Measurements from ENCODE around the gene CCNL1.
A peak's percentile ranks its signal among the peaks of the same experiment; 100 is the strongest.
"Not testable (repeated sequence)": the region's sequence is repeated elsewhere in the genome, so short reads cannot be mapped to it uniquely, and the experiment has no call there.

The CCNL1 gene

GRCh38 chr3:157159762-157160657 is at the start of gene CCNL1:
TSS of gene CCNL1 (minus strand) at chr3:157160147. CDS start at chr3:157160094, 53 bp downstream.
- in situ Hi-C loops (cut with HindIII; ENCODE audit: low pct_ligation_motif_present, low pct_unique_long_range_greater_than_20kb, low sequenced_read_pairs), result no loop called here

GRCh38 chr3:157204880-157205279 is 44.9 kb upstream of the CCNL1 start:
- no peak for DNase-seq
- in situ Hi-C loops (cut with HindIII; ENCODE audit: low pct_ligation_motif_present, low pct_unique_long_range_greater_than_20kb, low sequenced_read_pairs), result loop anchor here (25.0 kb wide), 1 partner anchor 282 kb away; no protein-coding TSS in a partner anchor

More at GRCh38 chr3:157159762-157160657, at the start of gene CCNL1:
- peak; percentile 95 for DNase-seq

DNA sequence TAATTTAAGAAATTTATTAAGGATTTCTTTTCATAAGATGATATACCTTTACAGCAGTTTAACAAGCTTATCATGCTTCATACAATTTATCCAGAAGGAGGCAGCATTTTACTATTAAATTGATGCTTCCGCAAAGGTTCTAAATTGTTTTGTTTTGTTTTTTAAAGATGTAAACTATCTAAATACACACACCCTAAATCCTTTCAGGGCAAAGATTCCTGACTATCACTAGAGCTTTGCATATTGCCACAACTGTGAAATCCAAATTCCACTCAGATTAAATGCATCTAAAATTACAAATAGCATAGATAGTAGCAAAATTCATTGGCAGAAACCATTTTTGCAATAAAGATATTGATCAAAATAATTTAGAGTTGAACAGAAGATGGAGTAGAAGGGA is 44.5 kb upstream of the CCNL1 start:
- in situ Hi-C loops (cut with HindIII; ENCODE audit: low pct_ligation_motif_present, low pct_unique_long_range_greater_than_20kb, low sequenced_read_pairs), result loop anchor here (25.0 kb wide), 1 partner anchor 283 kb away; no protein-coding TSS in a partner anchor
- peak; percentile 53 for DNase-seq

- peak; percentile 45 for DNase-seq
- in situ Hi-C loops (cut with HindIII; ENCODE audit: low pct_ligation_motif_present, low pct_unique_long_range_greater_than_20kb, low sequenced_read_pairs), result loop anchor here (25.0 kb wide), 1 partner anchor 286 kb away; no protein-coding TSS in a partner anchor
Measured at GRCh38 chr3:157201648-157202278, 41.8 kb upstream of the CCNL1 start.

GRCh38 chr3:157199841-157200240 is 39.9 kb upstream of the CCNL1 start:
- in situ Hi-C loops (cut with HindIII; ENCODE audit: low pct_ligation_motif_present, low pct_unique_long_range_greater_than_20kb, low sequenced_read_pairs), result loop anchor here (25.0 kb wide), 1 partner anchor 287 kb away; no protein-coding TSS in a partner anchor
- no peak for DNase-seq

- in situ Hi-C loops (cut with HindIII; ENCODE audit: low pct_ligation_motif_present, low pct_unique_long_range_greater_than_20kb, low sequenced_read_pairs), result no loop called here
Measured at GRCh38 chr3:157195965-157196364, 36.0 kb upstream of the CCNL1 start.

DNA sequence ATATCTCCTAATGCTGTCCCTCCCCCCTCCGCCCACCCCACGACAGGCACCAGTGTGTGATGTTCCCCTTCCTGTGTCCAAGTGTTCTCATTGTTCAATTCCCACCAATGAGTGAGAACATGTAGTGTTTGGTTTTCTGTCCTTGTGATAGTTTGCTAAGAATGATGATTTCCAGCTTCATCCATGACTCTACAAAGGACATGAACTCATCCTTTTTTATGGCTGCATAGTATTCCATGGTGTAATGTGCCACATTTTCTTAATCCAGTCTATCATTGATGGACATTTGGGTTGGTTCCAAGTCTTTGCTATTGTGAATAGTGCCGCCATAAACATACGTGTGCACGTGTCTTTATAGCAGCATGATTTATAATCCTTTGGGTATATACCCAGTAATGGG is 31.2 kb upstream of the CCNL1 start:
- in situ Hi-C loops (cut with HindIII; ENCODE audit: low pct_ligation_motif_present, low pct_unique_long_range_greater_than_20kb, low sequenced_read_pairs); DNase-seq: not testable (repeated sequence)

More at GRCh38 chr3:157195965-157196364, 36.0 kb upstream of the CCNL1 start:
- no peak for DNase-seq

DNA sequence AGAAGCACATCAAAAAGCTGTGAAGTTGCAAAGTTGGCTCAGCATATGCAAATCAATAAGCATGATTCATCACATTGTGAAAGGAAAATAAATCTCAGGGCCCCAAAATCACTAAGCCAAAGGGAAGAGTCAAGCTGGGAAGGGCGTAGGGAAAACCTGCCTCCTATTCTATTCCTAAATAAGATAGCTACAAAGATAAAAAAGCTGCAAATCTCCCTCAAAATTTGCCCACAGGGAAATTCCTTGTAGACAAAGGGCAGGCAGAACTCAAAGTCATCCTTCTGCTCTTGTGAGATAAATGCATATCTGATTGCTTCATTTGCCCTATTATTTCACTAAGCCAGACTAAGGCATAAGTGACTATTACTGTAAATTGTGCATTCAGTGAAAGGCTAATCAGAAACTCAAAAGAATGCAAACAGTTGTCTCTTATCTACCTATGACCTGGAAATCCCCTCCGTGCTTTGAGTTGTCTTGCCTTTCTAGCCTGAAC is 30.5 kb upstream of the CCNL1 start:
- in situ Hi-C loops (cut with HindIII; ENCODE audit: low pct_ligation_motif_present, low pct_unique_long_range_greater_than_20kb, low sequenced_read_pairs), result no loop called here
- no peak for DNase-seq

DNA sequence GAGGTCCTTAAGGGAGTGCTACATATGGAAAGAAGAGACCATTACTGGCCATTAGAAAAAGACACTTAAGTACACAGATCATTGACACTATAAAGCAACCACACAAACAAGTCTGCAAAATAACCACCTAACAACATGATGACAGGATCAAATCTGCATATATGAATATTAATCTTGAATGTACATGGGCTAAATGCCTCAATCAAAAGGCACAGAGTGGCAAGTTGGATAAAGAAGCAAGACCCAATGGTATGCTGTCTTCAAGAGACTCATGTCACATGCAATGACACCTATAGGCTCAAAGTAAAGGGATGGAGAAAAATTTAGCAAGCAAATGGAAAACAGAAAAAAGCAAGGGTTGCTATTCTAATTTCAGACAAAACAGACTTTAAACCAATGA is 28.4 kb upstream of the CCNL1 start:
- in situ Hi-C loops (cut with HindIII; ENCODE audit: low pct_ligation_motif_present, low pct_unique_long_range_greater_than_20kb, low sequenced_read_pairs), result no loop called here
- no peak for DNase-seq

- no peak for DNase-seq
- in situ Hi-C loops (cut with HindIII; ENCODE audit: low pct_ligation_motif_present, low pct_unique_long_range_greater_than_20kb, low sequenced_read_pairs), result no loop called here
Measured at GRCh38 chr3:157182879-157183278, 22.9 kb upstream of the CCNL1 start.

DNA sequence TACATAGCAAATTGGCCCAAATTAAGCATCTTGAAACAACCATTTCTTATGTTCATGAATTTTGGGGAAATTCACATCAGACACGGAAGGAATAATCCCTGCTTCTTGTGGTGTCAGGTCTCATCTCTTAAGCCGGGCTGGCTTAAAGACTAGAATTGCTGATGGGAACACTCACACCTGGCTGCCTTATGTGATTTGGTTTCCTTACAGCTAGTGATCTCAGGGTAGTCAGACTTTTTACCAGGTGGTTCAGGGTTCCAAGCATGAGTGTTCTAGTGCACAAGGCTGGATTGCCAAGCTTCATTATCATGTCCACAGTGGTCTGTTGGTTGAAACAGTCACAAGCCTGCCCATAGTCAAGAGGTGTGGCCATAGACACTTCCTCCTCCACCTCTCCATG is 20.3 kb upstream of the CCNL1 start:
- in situ Hi-C loops (cut with HindIII; ENCODE audit: low pct_ligation_motif_present, low pct_unique_long_range_greater_than_20kb, low sequenced_read_pairs), result no loop called here
- DNase-seq, result no peak

DNA sequence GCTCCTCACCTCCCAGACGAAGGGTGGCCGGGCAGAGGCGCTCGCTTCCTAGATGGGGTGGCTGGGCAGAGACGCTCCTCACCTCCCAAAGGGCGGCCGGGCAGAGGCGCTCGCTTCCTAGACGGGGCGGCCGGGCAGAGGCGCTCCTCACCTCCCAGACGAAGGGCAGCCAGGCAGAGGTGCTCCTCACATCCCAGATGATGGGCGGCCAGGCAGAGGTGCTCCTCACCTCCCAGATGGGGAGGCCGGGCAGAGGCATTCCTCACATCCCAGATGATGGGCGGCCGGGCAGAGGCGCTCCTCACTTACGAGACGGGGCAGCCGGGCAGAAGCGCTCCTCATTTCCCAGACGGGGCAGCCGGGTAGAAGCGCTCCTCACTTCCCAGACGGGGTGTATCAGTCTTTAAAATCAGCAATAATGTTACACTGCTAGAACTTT is 19.4 kb upstream of the CCNL1 start:
- DNase-seq, result no peak

GRCh38 chr3:157178503-157179364 is 18.8 kb upstream of the CCNL1 start:
- in situ Hi-C loops (cut with HindIII; ENCODE audit: low pct_ligation_motif_present, low pct_unique_long_range_greater_than_20kb, low sequenced_read_pairs); DNase-seq: not testable (repeated sequence)

More for the DNA sequence above, 19.4 kb upstream of the CCNL1 start:
- in situ Hi-C loops (cut with HindIII; ENCODE audit: low pct_ligation_motif_present, low pct_unique_long_range_greater_than_20kb, low sequenced_read_pairs), result no loop called here

- DNase-seq; in situ Hi-C loops (cut with HindIII; ENCODE audit: low pct_ligation_motif_present, low pct_unique_long_range_greater_than_20kb, low sequenced_read_pairs): not testable (repeated sequence)
Measured at GRCh38 chr3:157177801-157178453, 18.0 kb upstream of the CCNL1 start.

GRCh38 chr3:157176934-157177333 is 17.0 kb upstream of the CCNL1 start:
- DNase-seq, result no peak
- in situ Hi-C loops (cut with HindIII; ENCODE audit: low pct_ligation_motif_present, low pct_unique_long_range_greater_than_20kb, low sequenced_read_pairs), result no loop called here

- peak; percentile 37 for DNase-seq
- in situ Hi-C loops (cut with HindIII; ENCODE audit: low pct_ligation_motif_present, low pct_unique_long_range_greater_than_20kb, low sequenced_read_pairs), result no loop called here
Measured at GRCh38 chr3:157175691-157176507, 16.0 kb upstream of the CCNL1 start.

All from ACHN (cell line).